Neural cell (in vitro differentiated cells): ENCODE data around the gene SNX10. TPM values are rescaled to one million over a fixed set of nuclear protein-coding genes. Genes with fewer than 3 reads are reported as not detected.

Experiments used
- H2AFZ ChIP-seq: fragments of 200-600, 300-800 bp; sonication (generic), shearing (Covaris generic); 2 replicates; pipeline ENCODE4 v1.6.0; 2014; ENCODE audit warnings: low read depth, mild to moderate bottlenecking, antibody characterized with exemption, low read length, moderate library complexity
- H3F3A ChIP-seq: fragments of 200-600 bp; shearing (Covaris generic); 2 replicates; pipeline ENCODE4 v1.6.1; 2016; ENCODE audit warnings: mild to moderate bottlenecking, moderate library complexity, mixed read lengths, antibody characterized with exemption, low read length; ENCODE audit not compliant: insufficient read depth, poor library complexity, severe bottlenecking
- H3K27ac ChIP-seq: fragments of 200-600, 300-800 bp; sonication (generic), shearing (Covaris generic); 2 replicates; pipeline ENCODE4 v1.5.1; 2014; ENCODE audit warnings: mild to moderate bottlenecking, low read length, moderate library complexity
- H3K27me3 ChIP-seq: fragments of 300-800, 200-600 bp; sonication (generic), shearing (Covaris generic); 2 replicates; pipeline ENCODE4 v1.6.0; 2014; ENCODE audit warnings: mild to moderate bottlenecking, low read depth, low read length, moderate library complexity; ENCODE audit not compliant: insufficient read depth
- H3K36me3 ChIP-seq: fragments of 300-800, 200-600 bp; sonication (generic), shearing (Covaris generic); 2 replicates; pipeline ENCODE4 v1.5.1; 2014; ENCODE audit warnings: mild to moderate bottlenecking, antibody characterized with exemption, low read length, moderate library complexity; ENCODE audit not compliant: insufficient read depth
- H3K4me2 ChIP-seq: fragments of 300-800, 200-600 bp; sonication (generic), shearing (Covaris generic); 2 replicates; pipeline ENCODE4 v1.6.0; 2014; ENCODE audit warnings: mild to moderate bottlenecking, low read length
- H3K4me3 ChIP-seq: fragments of 300-800, 200-600 bp; sonication (generic), shearing (Covaris generic); 2 replicates; pipeline ENCODE4 v1.5.1; 2014; ENCODE audit warnings: mild to moderate bottlenecking, low read length, moderate library complexity
- H3K79me2 ChIP-seq: fragments of 200-600 bp; shearing (Covaris generic); replicated peaks from 2 replicates; pipeline ENCODE4 v1.6.0; 2014; ENCODE audit warnings: mild to moderate bottlenecking, low read length, moderate library complexity; ENCODE audit not compliant: insufficient read depth
- H3K9ac ChIP-seq: fragments of 300-800, 200-600 bp; sonication (generic), shearing (Covaris generic); 2 replicates; pipeline ENCODE4 v1.6.1; 2016; ENCODE audit warnings: mild to moderate bottlenecking, low read length, mixed read lengths
- H3K9me2 ChIP-seq: fragments of 200-600 bp; shearing (Covaris generic); 2 replicates; pipeline ENCODE4 v1.6.1; 2016; ENCODE audit warnings: mild to moderate bottlenecking, low read length, mixed read lengths; ENCODE audit not compliant: insufficient read depth
- H3K9me3 ChIP-seq: fragments of 200-600, 300-800 bp; sonication (generic), shearing (Covaris generic); 2 replicates; pipeline ENCODE4 v1.6.1; 2016; ENCODE audit warnings: mild to moderate bottlenecking, mixed run types, low read length, moderate library complexity, mixed read lengths
- H4K20me1 ChIP-seq: fragments of 200-600 bp; shearing (Covaris generic); 2 replicates; pipeline ENCODE4 v1.6.1; 2016; ENCODE audit warnings: mild to moderate bottlenecking, mixed run types; ENCODE audit not compliant: insufficient read depth
- CTCF ChIP-seq: fragments of 450-650 bp; IDR thresholded peaks from 2 replicates; pipeline ENCODE4 v1.5.1; 2014; ENCODE audit warnings: antibody characterized with exemption, mild to moderate bottlenecking, moderate library complexity; ENCODE audit not compliant: poor library complexity, severe bottlenecking
- EP300 ChIP-seq: fragments of 450-650 bp; conservative IDR thresholded peaks from 2 replicates; pipeline ENCODE4 v1.6.1; 2014; ENCODE audit warnings: antibody characterized with exemption, mild to moderate bottlenecking, moderate library complexity; ENCODE audit not compliant: poor library complexity, severe bottlenecking
- EZH2 ChIP-seq: fragments of 200-600, 300-800 bp; shearing (Covaris generic), sonication (generic); IDR thresholded peaks from 2 replicates; pipeline ENCODE4 v1.6.1; 2014; ENCODE audit warnings: antibody characterized with exemption, low read length, borderline replicate concordance, mild to moderate bottlenecking; ENCODE audit not compliant: insufficient read depth, poor library complexity, severe bottlenecking
- MXI1 ChIP-seq: fragments of 450-650 bp; conservative IDR thresholded peaks from 2 replicates; pipeline ENCODE4 v1.6.1; 2014; ENCODE audit warnings: antibody characterized with exemption, mild to moderate bottlenecking; ENCODE audit not compliant: poor library complexity, severe bottlenecking
- POLR2AphosphoS5 ChIP-seq: IDR thresholded peaks from 2 replicates; pipeline ENCODE4 v1.6.1; 2012
- RAD21 ChIP-seq: fragments of 450-650 bp; conservative IDR thresholded peaks from 2 replicates; pipeline ENCODE4 v1.6.1; 2014; ENCODE audit warnings: antibody characterized with exemption, mild to moderate bottlenecking, moderate library complexity
- SMC3 ChIP-seq: fragments of 450-650 bp; conservative IDR thresholded peaks from 2 replicates; pipeline ENCODE4 v1.6.1; 2014; ENCODE audit warnings: antibody characterized with exemption, mild to moderate bottlenecking, moderate library complexity; ENCODE audit not compliant: poor library complexity
- TAF1 ChIP-seq: IDR thresholded peaks from 2 replicates; pipeline ENCODE4 v1.6.1; 2012; ENCODE audit warnings: low read depth
- polyA plus RNA-seq: library from polyadenylated mRNA; depleted of rRNA; stranded (reverse); fragments of >200 nt; gene quantifications from 2 replicates; pipeline ENCODE4 v1.2.3, GENCODE V29; 2014
- TF ChIP-seq, protein P1 (sequence below): IDR thresholded peaks from 2 replicates; pipeline ENCODE4 v1.6.1; 2012; ENCODE audit warnings: borderline replicate concordance

Gene SNX10
- polyA plus RNA-seq, 1 donor from 2014 or later: 25.6 TPM

GRCh38 chr7:26291251-26291650, 411 bp upstream of the SNX10 start:
- peak overlapping the region; percentile 80 for H3K4me2 ChIP-seq
- H3K9me3 ChIP-seq: no peaks in the 10 kb centered on the region
- no peaks in the 10 kb centered on the region for H3K9me2 ChIP-seq
- peak overlapping the region; percentile 91 for H2AFZ ChIP-seq
- TF ChIP-seq EZH2: no peak
- peak overlapping the region; percentile 79 for H3K4me3 ChIP-seq
- peak overlapping the region; percentile 57 for H3K9ac ChIP-seq
- no peaks in the 10 kb centered on the region for H3K27me3 ChIP-seq
- H3K27ac ChIP-seq: no peak overlapping the region
- H4K20me1 ChIP-seq: no peaks in the 10 kb centered on the region
- no peaks in the 10 kb centered on the region for H3K79me2 ChIP-seq
- no peaks in the 10 kb centered on the region for H3F3A ChIP-seq
- no peaks in the 10 kb centered on the region for H3K36me3 ChIP-seq

DNA sequence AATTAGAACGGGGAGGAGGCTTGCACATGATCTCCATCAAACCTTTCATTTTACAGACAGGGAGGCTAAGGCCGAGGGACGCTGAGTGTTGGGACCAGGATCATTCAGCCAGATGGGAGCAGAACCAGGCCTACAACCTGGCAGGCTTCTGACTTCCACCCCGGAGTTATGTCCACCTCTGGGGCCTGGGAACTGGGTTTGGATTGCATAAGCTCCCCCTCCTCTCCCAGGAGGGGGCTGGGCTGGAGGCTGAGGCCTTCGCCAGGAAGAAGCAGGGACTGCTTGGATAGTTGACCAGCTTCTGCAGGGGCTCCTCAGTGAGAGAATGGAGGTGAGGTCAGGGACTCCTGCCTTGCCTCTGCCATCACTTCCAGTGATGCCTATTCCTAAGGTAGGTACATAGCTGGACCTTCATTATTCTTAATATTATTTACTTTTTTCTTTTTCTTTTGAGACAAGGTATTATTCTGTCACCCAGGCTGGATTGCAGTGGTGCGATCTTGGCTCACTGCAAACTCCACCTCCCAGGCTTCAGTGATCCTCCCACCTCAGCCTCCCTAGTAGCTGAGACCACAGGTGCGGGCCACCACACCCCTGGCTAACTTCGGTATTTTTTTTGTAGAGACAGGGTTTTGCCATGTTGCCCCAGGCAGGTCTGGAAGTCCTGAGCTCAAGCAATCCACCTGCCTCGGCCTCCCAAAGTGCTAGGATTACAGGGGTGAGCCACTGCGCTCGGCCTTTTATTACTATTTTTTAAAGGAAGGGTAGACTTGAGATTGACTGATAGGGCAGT, 1.3 kb downstream of the SNX10 start:
- H3F3A ChIP-seq: no peaks in the 10 kb centered on the region
- no peak overlapping the region for H3K27ac ChIP-seq
- H3K9me2 ChIP-seq: no peaks in the 10 kb centered on the region
- H3K79me2 ChIP-seq: no peaks in the 10 kb centered on the region
- H3K4me3 ChIP-seq: peak overlapping the region; percentile 79
- no peaks in the 10 kb centered on the region for H3K27me3 ChIP-seq
- H2AFZ ChIP-seq: no peak overlapping the region
- H3K9me3 ChIP-seq: no peaks in the 10 kb centered on the region
- peak overlapping the region; percentile 72 for H3K9ac ChIP-seq
- no peaks in the 10 kb centered on the region for H3K36me3 ChIP-seq
- TF ChIP-seq POLR2AphosphoS5: no peak
- TF ChIP-seq, protein P1, sequence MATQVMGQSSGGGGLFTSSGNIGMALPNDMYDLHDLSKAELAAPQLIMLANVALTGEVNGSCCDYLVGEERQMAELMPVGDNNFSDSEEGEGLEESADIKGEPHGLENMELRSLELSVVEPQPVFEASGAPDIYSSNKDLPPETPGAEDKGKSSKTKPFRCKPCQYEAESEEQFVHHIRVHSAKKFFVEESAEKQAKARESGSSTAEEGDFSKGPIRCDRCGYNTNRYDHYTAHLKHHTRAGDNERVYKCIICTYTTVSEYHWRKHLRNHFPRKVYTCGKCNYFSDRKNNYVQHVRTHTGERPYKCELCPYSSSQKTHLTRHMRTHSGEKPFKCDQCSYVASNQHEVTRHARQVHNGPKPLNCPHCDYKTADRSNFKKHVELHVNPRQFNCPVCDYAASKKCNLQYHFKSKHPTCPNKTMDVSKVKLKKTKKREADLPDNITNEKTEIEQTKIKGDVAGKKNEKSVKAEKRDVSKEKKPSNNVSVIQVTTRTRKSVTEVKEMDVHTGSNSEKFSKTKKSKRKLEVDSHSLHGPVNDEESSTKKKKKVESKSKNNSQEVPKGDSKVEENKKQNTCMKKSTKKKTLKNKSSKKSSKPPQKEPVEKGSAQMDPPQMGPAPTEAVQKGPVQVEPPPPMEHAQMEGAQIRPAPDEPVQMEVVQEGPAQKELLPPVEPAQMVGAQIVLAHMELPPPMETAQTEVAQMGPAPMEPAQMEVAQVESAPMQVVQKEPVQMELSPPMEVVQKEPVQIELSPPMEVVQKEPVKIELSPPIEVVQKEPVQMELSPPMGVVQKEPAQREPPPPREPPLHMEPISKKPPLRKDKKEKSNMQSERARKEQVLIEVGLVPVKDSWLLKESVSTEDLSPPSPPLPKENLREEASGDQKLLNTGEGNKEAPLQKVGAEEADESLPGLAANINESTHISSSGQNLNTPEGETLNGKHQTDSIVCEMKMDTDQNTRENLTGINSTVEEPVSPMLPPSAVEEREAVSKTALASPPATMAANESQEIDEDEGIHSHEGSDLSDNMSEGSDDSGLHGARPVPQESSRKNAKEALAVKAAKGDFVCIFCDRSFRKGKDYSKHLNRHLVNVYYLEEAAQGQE: no peak
- TF ChIP-seq EZH2: no peak
- no peak for TF ChIP-seq TAF1
- no peak for TF ChIP-seq RAD21
- TF ChIP-seq SMC3: no peak
- no peak for TF ChIP-seq MXI1
- no peak for TF ChIP-seq CTCF
- no peak for TF ChIP-seq EP300
- H4K20me1 ChIP-seq: no peaks in the 10 kb centered on the region
- H3K4me2 ChIP-seq: peak overlapping the region; percentile 72
